GM12878 (cell line): ENCODE results near the gene PIMREG. TPM values are rescaled to one million over a fixed set of nuclear protein-coding genes. Genes with fewer than 3 reads are reported as not detected.

Experiments used
- ATAC-seq: fragments of 200-7000 bp; cut with Tn5 transposase; 3 replicates; pipeline ENCODE4 v1.9.1; 2020; ENCODE audit warnings: mild to moderate bottlenecking, moderate library complexity
- BruUV-seq: library from RNA; stranded (reverse); fragments of 400-500 nt; replicated peaks from 2 replicates; lab custom pipeline; 2021; lab: Mats Ljungman, UMichigan
- CTCF ChIA-PET: fragments of 300-600 bp; sonication (Branson Sonifier 250); formaldehyde crosslinking; extraction: SDS; loops from one replicate; lab custom pipeline; 2021; ENCODE audit warnings: inconsistent platforms; lab: Yijun Ruan, JAX
- POLR2A ChIA-PET: fragments of 350-600 bp; formaldehyde crosslinking; extraction: SDS; loops from one replicate; lab custom pipeline; 2021; ENCODE audit warnings: inconsistent platforms; lab: Charles Lee
- RAD21 ChIA-PET: fragments of 300-600 bp; sonication (Branson Sonifier 250); formaldehyde crosslinking; loops from one replicate; lab custom pipeline; 2023; ENCODE audit warnings: antibody characterized with exemption; ENCODE audit not compliant: unreplicated experiment; lab: Charles Lee
- SMC1A ChIA-PET: fragments of 300-600 bp; sonication (Branson Sonifier 250); formaldehyde crosslinking; loops from one replicate; lab custom pipeline; 2023; ENCODE audit not compliant: unreplicated experiment, uncharacterized antibody; lab: Charles Lee
- DNase-seq: peaks from one replicate; pipeline ENCODE4 v3.0.0-alpha.2; 2011; ENCODE audit warnings: low read depth, low spot score
- FAIRE-seq: peaks from 3 replicates; lab custom pipeline; 2011; peaks lifted over from hg19 to GRCh38; lab: Jason Lieb, UNC
- H2AFZ ChIP-seq: 2 replicates; pipeline ENCODE4 v1.6.0; 2011; ENCODE audit warnings: low read depth, low read length, control low read depth; ENCODE audit not compliant: control insufficient read depth
- H3K27ac ChIP-seq: 2 replicates; pipeline ENCODE4 v1.5.1; 2011; ENCODE audit warnings: control low read depth; ENCODE audit not compliant: control insufficient read depth, insufficient read depth
- H3K27me3 ChIP-seq, 2 experiments: replicated peaks in 1 of 2; 2 replicates each; pipeline versions ENCODE4 v1.6.0 to v1.6.1; 2011; ENCODE audit warnings: low read length in 1 of 2; ENCODE audit not compliant: control insufficient read depth in 2 of 2, insufficient read depth in 2 of 2
- H3K36me3 ChIP-seq, 2 experiments: 2 replicates each; pipeline ENCODE4 v1.5.1; 2011; ENCODE audit warnings: low read length in 1 of 2; ENCODE audit not compliant: control insufficient read depth in 2 of 2, insufficient read depth in 2 of 2
- H3K4me1 ChIP-seq: 2 replicates; pipeline ENCODE4 v1.6.1; 2011; ENCODE audit warnings: mild to moderate bottlenecking, low read length, moderate library complexity, mixed read lengths; ENCODE audit not compliant: control insufficient read depth, insufficient read depth
- H3K4me2 ChIP-seq: 2 replicates; pipeline ENCODE4 v1.6.0; 2011; ENCODE audit warnings: control low read depth; ENCODE audit not compliant: control insufficient read depth, insufficient read depth
- H3K4me3 ChIP-seq: fragments of 200-600 bp; sonication (generic); 2 replicates; pipeline ENCODE4 v1.5.1; 2016
- H3K79me2 ChIP-seq: 2 replicates; pipeline ENCODE4 v1.6.0; 2011; ENCODE audit warnings: low read length; ENCODE audit not compliant: control insufficient read depth, insufficient read depth
- H3K9ac ChIP-seq: 2 replicates; pipeline ENCODE4 v1.8.0; 2011; ENCODE audit warnings: low read length, control low read depth, mixed read lengths; ENCODE audit not compliant: control insufficient read depth, insufficient read depth
- H3K9me3 ChIP-seq: replicated peaks from 3 replicates; pipeline ENCODE4 v1.5.1; 2011; ENCODE audit warnings: mild to moderate bottlenecking, low read length; ENCODE audit not compliant: control insufficient read depth, insufficient read depth
- H4K20me1 ChIP-seq: 2 replicates; pipeline ENCODE4 v1.6.0; 2011; ENCODE audit not compliant: control insufficient read depth, insufficient read depth
- KAT2A ChIP-seq: conservative IDR thresholded peaks from 2 replicates; pipeline ENCODE4 v1.6.1; 2011; ENCODE audit warnings: low read depth, low read length; ENCODE audit not compliant: control insufficient read depth
- RELA ChIP-seq: fragments of 450-650 bp; IDR thresholded peaks from 2 replicates; pipeline ENCODE4 v1.8.0; 2014; ENCODE audit warnings: borderline replicate concordance; ENCODE audit not compliant: partially characterized antibody
- SREBF2 ChIP-seq: IDR thresholded peaks from 2 replicates; pipeline ENCODE4 v1.6.1; 2012; ENCODE audit warnings: mild to moderate bottlenecking, low read length
- WGBS: methylation state at CpG from one replicate; pipeline ENCODE4 v1.1.6; 2016; ENCODE audit warnings: low lambda C conversion rate; ENCODE audit not compliant: insufficient replicate concordance, insufficient coverage; ENCODE audit errors: missing lambda C conversion rate; 5-methylcytosine and 5-hydroxymethylcytosine counted together
- in situ Hi-C: fragments of 300-500 bp; cut with MboI; formaldehyde crosslinking; loops from 9 replicates; pipeline ENCODE4 v1.14.3; 2018; ENCODE audit warnings: mixed read lengths
- intact Hi-C: fragments of 100-400 bp; cut with micrococcal nuclease; formaldehyde crosslinking; loops from one replicate; pipeline ENCODE4 v1.14.2; 2022; ENCODE audit not compliant: unreplicated experiment
- polyA plus RNA-seq, 11 experiments: library from polyadenylated mRNA; depleted of rRNA in 4 of 11; unstranded in 6 of 11; stranded (reverse) in 5 of 11; fragments of >200 nt; fragmentation: Nextera tagmentation in 4 of 11; fragmentation: Illumina TruSeq in 1 of 11; extraction: Ambion mirVana in 4 of 11; extraction: Trizol in 1 of 11; gene quantifications; 1 replicate in 1 of 11; 2 replicates in 10 of 11; pipeline versions ENCODE4 v1.2.1 to v1.2.3, GENCODE V29; 2011 to 2016; ENCODE audit warnings: inconsistent platforms in 2 of 11, missing spikeins in 2 of 11, low read depth in 1 of 11
- total RNA-seq, 4 experiments: library from RNA; depleted of rRNA in 3 of 4; stranded (reverse); fragments of >200 nt in 3 of 4; fragmentation: Illumina TruSeq in 1 of 4; extraction: Trizol in 1 of 4; gene quantifications; 2 replicates each; pipeline versions ENCODE4 v1.2.1 to v1.2.3, GENCODE V29; 2013 to 2021
- TF ChIP-seq, protein P1 (sequence below): IDR thresholded peaks from 2 replicates; pipeline ENCODE4 v1.6.1; 2011; ENCODE audit warnings: mild to moderate bottlenecking, low read depth, low read length, moderate library complexity; ENCODE audit not compliant: insufficient replicate concordance
- TF ChIP-seq, protein P2 (sequence below): fragments of 450-650 bp; formaldehyde crosslinking; IDR thresholded peaks from 2 replicates; pipeline ENCODE4 v1.4.0; 2022; ENCODE audit warnings: mild to moderate bottlenecking, moderate library complexity
- TF ChIP-seq, protein P3 (sequence below): fragments of 450-650 bp; IDR thresholded peaks from 2 replicates; pipeline ENCODE4 v1.6.1; 2017; ENCODE audit warnings: low read depth, mild to moderate bottlenecking, moderate library complexity
- TF ChIP-seq, protein P4 (sequence below): fragments of 450-650 bp; IDR thresholded peaks from 2 replicates; pipeline ENCODE4 v1.6.1; 2016; ENCODE audit warnings: mild to moderate bottlenecking, moderate library complexity, borderline replicate concordance

PIMREG gene
- total and polyA plus RNA-seq, 10 of the 15 experiments (the other 5 are each of a cell fraction or from before 2014, with no cell fraction given) = 2.8 to 35.8 (median 25.2) TPM

DNA sequence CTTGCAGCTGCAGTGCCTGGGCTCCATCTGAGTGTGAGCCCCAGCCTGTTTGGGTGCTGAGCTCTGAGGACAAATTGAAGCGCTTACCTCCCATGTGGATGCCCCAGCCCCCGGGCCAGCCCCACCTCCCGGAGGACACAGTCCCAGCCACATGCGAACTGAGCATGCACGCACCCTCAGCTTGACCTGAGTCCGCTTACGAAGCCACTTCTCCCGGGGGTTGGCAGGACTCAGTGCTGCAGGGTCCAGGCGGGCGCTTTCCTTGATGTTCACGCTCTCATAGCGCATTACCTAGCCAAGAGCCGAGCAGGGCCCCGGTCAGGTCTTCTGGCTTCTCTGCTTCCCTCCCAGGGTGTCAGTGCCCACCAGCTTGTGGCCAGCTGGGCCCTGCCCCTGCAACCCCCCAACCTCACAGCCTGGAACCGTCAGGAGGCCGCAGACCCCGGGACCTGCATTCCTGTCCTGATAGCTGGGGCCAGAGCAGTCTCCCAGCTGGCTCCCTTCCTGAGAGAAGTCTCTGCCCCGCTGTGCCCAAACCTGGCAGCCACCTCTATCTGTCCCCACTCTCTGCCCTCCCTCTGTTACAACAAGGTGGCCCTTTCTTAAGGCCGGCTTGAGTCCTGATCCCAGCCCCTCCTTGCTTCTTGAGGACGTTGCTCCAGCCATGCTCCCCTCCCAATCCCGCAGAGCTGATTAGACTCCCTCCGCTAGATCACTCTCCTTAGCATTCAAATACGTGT, 24.0 kb downstream of the PIMREG start (continued):
- TF ChIP-seq, protein P1, sequence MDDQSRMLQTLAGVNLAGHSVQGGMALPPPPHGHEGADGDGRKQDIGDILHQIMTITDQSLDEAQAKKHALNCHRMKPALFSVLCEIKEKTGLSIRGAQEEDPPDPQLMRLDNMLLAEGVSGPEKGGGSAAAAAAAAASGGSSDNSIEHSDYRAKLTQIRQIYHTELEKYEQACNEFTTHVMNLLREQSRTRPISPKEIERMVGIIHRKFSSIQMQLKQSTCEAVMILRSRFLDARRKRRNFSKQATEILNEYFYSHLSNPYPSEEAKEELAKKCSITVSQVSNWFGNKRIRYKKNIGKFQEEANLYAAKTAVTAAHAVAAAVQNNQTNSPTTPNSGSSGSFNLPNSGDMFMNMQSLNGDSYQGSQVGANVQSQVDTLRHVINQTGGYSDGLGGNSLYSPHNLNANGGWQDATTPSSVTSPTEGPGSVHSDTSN = no peak
- TF ChIP-seq, protein P2, sequence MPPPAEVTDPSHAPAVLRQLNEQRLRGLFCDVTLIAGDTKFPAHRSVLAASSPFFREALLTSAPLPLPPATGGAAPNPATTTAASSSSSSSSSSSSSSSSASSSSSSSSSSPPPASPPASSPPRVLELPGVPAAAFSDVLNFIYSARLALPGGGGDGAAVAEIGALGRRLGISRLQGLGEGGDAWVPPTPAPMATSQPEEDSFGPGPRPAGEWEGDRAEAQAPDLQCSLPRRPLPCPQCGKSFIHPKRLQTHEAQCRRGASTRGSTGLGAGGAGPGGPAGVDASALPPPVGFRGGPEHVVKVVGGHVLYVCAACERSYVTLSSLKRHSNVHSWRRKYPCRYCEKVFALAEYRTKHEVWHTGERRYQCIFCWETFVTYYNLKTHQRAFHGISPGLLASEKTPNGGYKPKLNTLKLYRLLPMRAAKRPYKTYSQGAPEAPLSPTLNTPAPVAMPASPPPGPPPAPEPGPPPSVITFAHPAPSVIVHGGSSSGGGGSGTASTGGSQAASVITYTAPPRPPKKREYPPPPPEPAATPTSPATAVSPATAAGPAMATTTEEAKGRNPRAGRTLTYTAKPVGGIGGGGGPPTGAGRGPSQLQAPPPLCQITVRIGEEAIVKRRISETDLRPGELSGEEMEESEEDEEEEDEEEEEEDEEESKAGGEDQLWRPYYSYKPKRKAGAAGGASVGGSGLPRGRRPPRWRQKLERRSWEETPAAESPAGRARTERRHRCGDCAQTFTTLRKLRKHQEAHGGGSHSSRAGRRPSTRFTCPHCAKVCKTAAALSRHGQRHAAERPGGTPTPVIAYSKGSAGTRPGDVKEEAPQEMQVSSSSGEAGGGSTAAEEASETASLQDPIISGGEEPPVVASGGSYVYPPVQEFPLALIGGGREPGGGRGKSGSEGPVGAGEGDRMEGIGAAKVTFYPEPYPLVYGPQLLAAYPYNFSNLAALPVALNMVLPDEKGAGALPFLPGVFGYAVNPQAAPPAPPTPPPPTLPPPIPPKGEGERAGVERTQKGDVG = no peak
- TF ChIP-seq RELA (no peak), SREBF2 (no peak)

DNA sequence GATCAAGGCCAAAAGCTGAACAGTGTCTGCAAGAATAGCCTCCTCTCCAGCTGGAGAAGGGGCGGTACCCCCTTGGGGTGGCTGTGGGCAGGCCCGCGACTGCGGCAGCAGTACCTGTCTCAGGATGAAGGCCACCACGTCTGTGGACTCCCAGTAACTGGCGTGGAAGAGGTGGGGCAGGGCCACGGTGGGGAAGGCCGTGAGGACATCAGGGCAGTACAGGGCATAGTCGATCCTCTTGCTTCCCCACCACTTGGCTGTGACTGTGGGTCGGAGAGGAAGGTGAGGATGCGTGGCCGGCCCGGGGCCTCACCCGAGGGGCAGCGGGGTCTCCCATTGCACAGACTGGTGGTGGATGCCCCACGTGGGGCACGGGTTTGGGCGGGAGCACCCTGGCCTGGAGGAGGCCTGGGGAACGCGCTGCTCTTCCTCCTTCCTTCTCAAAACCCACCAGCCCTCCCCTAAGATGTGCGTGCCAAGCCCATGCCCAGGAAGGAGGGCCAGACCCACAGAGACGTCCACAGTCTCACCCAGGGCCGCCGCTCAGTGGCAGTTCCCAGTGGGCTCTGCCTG, 26.0 kb downstream of the PIMREG start:
- DNase-seq (no peak), ATAC-seq (no peak), FAIRE-seq (no peak)
- in situ Hi-C loops = loop anchor here (5.0 kb wide), 1 partner anchor 177 kb away; no protein-coding TSS in a partner anchor
- Histone ChIP-seq H3K4me3 (no peak overlapping the region), H3K27ac (no peak overlapping the region), H3K9me3 (no peaks in the 10 kb centered on the region), H3K9ac (no peak overlapping the region), H3K79me2 (no peaks in the 10 kb centered on the region), H3K4me2 (no peak overlapping the region), H3K4me1 (no peaks in the 10 kb centered on the region), H3K36me3 (no peaks in the 10 kb centered on the region), H3K27me3 (no peaks in the 10 kb centered on the region), H4K20me1 (no peaks in the 10 kb centered on the region), H2AFZ (no peak overlapping the region)
- BruUV-seq = no TSS peak
- intact Hi-C loops = no loop called here
- ChIA-PET POLR2A (no interaction called here), SMC1A (interaction anchor here (3.8 kb wide), 1 partner anchor 178 kb away, joined by 12 read pairs; no protein-coding TSS in a partner anchor), RAD21 (no interaction called here), CTCF (interaction anchor here (0.7 to 4.3 kb wide), 2 partner anchors 28 to 178 kb away, joined by 3 to 38 read pairs; no protein-coding TSS in a partner anchor)
- WGBS = 65% methylated on average over 22 of the region's 24 CpGs
- TF ChIP-seq, protein P3, sequence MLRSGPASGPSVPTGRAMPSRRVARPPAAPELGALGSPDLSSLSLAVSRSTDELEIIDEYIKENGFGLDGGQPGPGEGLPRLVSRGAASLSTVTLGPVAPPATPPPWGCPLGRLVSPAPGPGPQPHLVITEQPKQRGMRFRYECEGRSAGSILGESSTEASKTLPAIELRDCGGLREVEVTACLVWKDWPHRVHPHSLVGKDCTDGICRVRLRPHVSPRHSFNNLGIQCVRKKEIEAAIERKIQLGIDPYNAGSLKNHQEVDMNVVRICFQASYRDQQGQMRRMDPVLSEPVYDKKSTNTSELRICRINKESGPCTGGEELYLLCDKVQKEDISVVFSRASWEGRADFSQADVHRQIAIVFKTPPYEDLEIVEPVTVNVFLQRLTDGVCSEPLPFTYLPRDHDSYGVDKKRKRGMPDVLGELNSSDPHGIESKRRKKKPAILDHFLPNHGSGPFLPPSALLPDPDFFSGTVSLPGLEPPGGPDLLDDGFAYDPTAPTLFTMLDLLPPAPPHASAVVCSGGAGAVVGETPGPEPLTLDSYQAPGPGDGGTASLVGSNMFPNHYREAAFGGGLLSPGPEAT = no peak
- TF ChIP-seq, protein P4, sequence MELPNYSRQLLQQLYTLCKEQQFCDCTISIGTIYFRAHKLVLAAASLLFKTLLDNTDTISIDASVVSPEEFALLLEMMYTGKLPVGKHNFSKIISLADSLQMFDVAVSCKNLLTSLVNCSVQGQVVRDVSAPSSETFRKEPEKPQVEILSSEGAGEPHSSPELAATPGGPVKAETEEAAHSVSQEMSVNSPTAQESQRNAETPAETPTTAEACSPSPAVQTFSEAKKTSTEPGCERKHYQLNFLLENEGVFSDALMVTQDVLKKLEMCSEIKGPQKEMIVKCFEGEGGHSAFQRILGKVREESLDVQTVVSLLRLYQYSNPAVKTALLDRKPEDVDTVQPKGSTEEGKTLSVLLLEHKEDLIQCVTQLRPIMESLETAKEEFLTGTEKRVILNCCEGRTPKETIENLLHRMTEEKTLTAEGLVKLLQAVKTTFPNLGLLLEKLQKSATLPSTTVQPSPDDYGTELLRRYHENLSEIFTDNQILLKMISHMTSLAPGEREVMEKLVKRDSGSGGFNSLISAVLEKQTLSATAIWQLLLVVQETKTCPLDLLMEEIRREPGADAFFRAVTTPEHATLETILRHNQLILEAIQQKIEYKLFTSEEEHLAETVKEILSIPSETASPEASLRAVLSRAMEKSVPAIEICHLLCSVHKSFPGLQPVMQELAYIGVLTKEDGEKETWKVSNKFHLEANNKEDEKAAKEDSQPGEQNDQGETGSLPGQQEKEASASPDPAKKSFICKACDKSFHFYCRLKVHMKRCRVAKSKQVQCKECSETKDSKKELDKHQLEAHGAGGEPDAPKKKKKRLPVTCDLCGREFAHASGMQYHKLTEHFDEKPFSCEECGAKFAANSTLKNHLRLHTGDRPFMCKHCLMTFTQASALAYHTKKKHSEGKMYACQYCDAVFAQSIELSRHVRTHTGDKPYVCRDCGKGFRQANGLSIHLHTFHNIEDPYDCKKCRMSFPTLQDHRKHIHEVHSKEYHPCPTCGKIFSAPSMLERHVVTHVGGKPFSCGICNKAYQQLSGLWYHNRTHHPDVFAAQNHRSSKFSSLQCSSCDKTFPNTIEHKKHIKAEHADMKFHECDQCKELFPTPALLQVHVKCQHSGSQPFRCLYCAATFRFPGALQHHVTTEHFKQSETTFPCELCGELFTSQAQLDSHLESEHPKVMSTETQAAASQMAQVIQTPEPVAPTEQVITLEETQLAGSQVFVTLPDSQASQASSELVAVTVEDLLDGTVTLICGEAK = no peak
- no peak for TF ChIP-seq KAT2A
